NCI-H2107 treated with DMSO at 0.1 percent for 48 hours (cell line): ENCODE measurements around the gene MSI2.

Experiments
- DNase-seq: peaks from one replicate; lab custom pipeline; 2025; ENCODE audit not compliant: unreplicated experiment; lab: John Stamatoyannopoulos, UW

MSI2 gene

GRCh38 chr17:57363998-57364643, 107.8 kb downstream of the MSI2 start:
- DNase-seq, result peak; percentile 35

GRCh38 chr17:57365420-57365819, 109.1 kb downstream of the MSI2 start:
- no peak for DNase-seq

GRCh38 chr17:57366177-57366557, 109.8 kb downstream of the MSI2 start:
- no peak for DNase-seq

- no peak for DNase-seq
Observed at GRCh38 chr17:57366558-57367351, 110.4 kb downstream of the MSI2 start.

GRCh38 chr17:57368637-57369336, 112.5 kb downstream of the MSI2 start:
- no peak for DNase-seq

- no peak for DNase-seq
Observed at GRCh38 chr17:57369509-57369945, 113.2 kb downstream of the MSI2 start.

- DNase-seq, result no peak
Observed at GRCh38 chr17:57370037-57370581, 113.8 kb downstream of the MSI2 start.

- no peak for DNase-seq
Observed at GRCh38 chr17:57370619-57371018, 114.3 kb downstream of the MSI2 start.

- DNase-seq, result no peak
Observed at GRCh38 chr17:57372156-57372555, 115.8 kb downstream of the MSI2 start.

- no peak for DNase-seq
Observed at GRCh38 chr17:57373048-57373447, 116.7 kb downstream of the MSI2 start.

- DNase-seq, result no peak
Observed at GRCh38 chr17:57373756-57374155, 117.4 kb downstream of the MSI2 start.

- DNase-seq, result no peak
Observed at GRCh38 chr17:57375040-57375769, 118.9 kb downstream of the MSI2 start.

- no peak for DNase-seq
Observed at GRCh38 chr17:57375770-57376225, 119.5 kb downstream of the MSI2 start.

GRCh38 chr17:57377094-57377493, 120.8 kb downstream of the MSI2 start:
- DNase-seq, result no peak

GRCh38 chr17:57379237-57379894, 123.0 kb downstream of the MSI2 start:
- no peak for DNase-seq

- DNase-seq, result no peak
Observed at GRCh38 chr17:57379895-57380434, 123.6 kb downstream of the MSI2 start.

GRCh38 chr17:57381498-57381897, 125.2 kb downstream of the MSI2 start:
- no peak for DNase-seq

GRCh38 chr17:57384219-57384618, 127.9 kb downstream of the MSI2 start:
- no peak for DNase-seq

- no peak for DNase-seq
Observed at GRCh38 chr17:57385975-57386374, 129.7 kb downstream of the MSI2 start.

- DNase-seq, result no peak
Observed at GRCh38 chr17:57387575-57387974, 131.3 kb downstream of the MSI2 start.
